AG04449 (cell line): ENCODE measurements around the gene TBL1XR1.

ENCODE experiments used
- CTCF ChIA-PET: fragments of 350-600 bp; formaldehyde crosslinking; extraction: SDS; loops from one replicate; lab custom pipeline; 2021; ENCODE audit warnings: antibody characterized with exemption; lab: Yijun Ruan, JAX
- POLR2A ChIA-PET: fragments of 400-600, 350-600 bp; formaldehyde crosslinking; extraction: SDS; loops from one replicate; lab custom pipeline; 2020; ENCODE audit warnings: antibody characterized with exemption, inconsistent platforms; lab: Yijun Ruan, JAX
- DNase-seq: peaks from one replicate; pipeline ENCODE4 v3.0.0-alpha.2; 2010; ENCODE audit warnings: low read depth, low spot score
- H3K4me3 ChIP-seq: 2 replicates; pipeline ENCODE4 v1.5.1; 2011; ENCODE audit warnings: low read depth, mild to moderate bottlenecking, control low read depth, low read length
- TF ChIP-seq, protein P1 (sequence below): IDR thresholded peaks from one replicate; pipeline ENCODE4 v1.5.1; 2011; ENCODE audit warnings: mild to moderate bottlenecking, moderate library complexity, low read length, control low read depth, inconsistent platforms; ENCODE audit not compliant: insufficient read depth; ENCODE audit errors: missing control alignments

The TBL1XR1 gene

DNA sequence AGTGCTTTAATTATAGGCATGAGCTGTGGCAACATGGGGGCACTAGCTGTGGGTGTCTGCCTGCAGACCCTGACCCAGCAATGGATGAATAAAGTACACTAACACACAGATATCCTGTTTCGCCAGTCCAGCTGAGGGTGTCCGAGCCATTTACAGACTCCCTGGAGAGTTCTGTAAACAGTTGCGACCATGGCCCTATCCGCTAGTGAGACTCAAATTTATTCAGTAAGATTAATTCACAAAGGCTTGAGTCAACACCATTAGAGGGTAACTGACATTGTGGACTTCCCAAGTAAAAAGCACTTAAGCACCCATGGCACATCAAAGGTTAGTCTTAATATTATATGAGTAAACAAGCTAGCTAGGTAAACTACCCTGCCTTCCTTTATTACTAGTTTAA, 161.6 kb downstream of the TBL1XR1 start:
- H3K4me3 ChIP-seq = no peak overlapping the region
- TF ChIP-seq, protein P1, sequence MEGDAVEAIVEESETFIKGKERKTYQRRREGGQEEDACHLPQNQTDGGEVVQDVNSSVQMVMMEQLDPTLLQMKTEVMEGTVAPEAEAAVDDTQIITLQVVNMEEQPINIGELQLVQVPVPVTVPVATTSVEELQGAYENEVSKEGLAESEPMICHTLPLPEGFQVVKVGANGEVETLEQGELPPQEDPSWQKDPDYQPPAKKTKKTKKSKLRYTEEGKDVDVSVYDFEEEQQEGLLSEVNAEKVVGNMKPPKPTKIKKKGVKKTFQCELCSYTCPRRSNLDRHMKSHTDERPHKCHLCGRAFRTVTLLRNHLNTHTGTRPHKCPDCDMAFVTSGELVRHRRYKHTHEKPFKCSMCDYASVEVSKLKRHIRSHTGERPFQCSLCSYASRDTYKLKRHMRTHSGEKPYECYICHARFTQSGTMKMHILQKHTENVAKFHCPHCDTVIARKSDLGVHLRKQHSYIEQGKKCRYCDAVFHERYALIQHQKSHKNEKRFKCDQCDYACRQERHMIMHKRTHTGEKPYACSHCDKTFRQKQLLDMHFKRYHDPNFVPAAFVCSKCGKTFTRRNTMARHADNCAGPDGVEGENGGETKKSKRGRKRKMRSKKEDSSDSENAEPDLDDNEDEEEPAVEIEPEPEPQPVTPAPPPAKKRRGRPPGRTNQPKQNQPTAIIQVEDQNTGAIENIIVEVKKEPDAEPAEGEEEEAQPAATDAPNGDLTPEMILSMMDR = no peak
- DNase-seq = no peak
- CTCF ChIA-PET = interaction anchor here (1.1 to 1.2 kb wide), 2 partner anchors 12 to 17 kb away, joined by 3 to 4 read pairs; no protein-coding TSS in a partner anchor
- POLR2A ChIA-PET = interaction anchor here (0.6 to 0.7 kb wide), 2 partner anchors 54 to 109 kb away, joined by 3 read pairs; no protein-coding TSS in a partner anchor

GRCh38 chr3:177034832-177035475, 162.3 kb downstream of the TBL1XR1 start:
- POLR2A ChIA-PET = interaction anchor here (0.7 kb wide), 1 partner anchor 54 kb away, joined by 3 read pairs; no protein-coding TSS in a partner anchor
- CTCF ChIA-PET = interaction anchor here (0.6 to 0.7 kb wide), 2 partner anchors 12 to 16 kb away, joined by 3 read pairs; no protein-coding TSS in a partner anchor
- H3K4me3 ChIP-seq = no peak overlapping the region
- TF ChIP-seq, protein P1 = no peak
- no peak for DNase-seq

GRCh38 chr3:177026505-177027277, 170.6 kb downstream of the TBL1XR1 start:
- CTCF ChIA-PET = interaction anchor here (1.3 kb wide), 1 partner anchor 15 kb away, joined by 3 read pairs; no protein-coding TSS in a partner anchor
- TF ChIP-seq, protein P1 = no peak
- no peak for DNase-seq
- no peak overlapping the region for H3K4me3 ChIP-seq
- POLR2A ChIA-PET = no interaction called here

DNA sequence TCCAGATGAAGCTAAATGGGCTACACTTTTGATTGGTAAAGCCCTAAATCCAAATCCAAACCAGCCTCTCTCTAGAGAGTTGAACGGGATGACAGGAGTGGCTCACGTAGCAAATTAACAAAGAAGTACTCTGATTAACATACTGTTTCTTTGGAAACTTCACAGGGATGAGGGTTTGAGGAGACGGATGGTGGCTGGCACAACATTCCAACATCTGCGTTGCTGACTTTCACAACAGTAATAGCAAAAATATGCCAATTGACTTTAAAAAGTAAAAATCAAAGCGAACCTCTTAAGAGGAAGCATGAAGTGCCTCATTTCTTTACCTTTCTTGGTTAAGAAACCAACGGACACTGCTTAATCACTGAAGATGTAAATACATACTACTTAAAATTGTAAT, 181.4 kb downstream of the TBL1XR1 start:
- no peak overlapping the region for H3K4me3 ChIP-seq
- DNase-seq = no peak
- ChIA-PET CTCF (interaction anchor here (0.6 kb wide), 1 partner anchor 8 kb away, joined by 3 read pairs; no protein-coding TSS in a partner anchor), POLR2A (no interaction called here)
- TF ChIP-seq, protein P1 = no peak

- POLR2A ChIA-PET = no interaction called here
- no peak for DNase-seq
- CTCF ChIA-PET = no interaction called here
- TF ChIP-seq, protein P1 = no peak
- no peak overlapping the region for H3K4me3 ChIP-seq
These were observed 183.5 kb downstream of the TBL1XR1 start for GRCh38 chr3:177013681-177014280.
